ENCODE measurements around the gene CHRNE.

Gene CHRNE

DNA sequence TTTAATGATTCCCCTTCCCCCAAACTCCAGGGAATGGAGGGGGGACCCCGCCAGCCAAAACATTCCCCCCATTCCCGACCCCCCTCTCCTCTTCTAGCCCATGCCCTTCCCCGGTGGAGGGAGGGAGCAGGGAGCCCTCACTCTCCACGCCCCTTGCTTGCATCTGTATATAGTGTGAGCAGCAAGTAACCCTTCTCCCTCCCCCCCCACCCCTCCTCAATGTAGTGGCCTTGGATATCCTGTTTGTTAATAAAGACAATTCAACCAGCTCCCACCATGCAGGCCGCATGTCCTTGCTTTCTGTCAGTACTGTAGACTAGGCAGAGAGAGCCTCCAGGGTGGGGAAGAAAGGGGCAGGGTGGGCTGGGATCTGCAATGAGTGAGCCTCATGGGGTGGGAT lies 5.1 kb downstream of the CHRNE start:
- Histone ChIP-seq H3K27ac (no peak overlapping the region), H3K9me3 (ENCODE audit: low read depth, low read length) (no peaks in the 10 kb centered on the region), H3K36me3 (ENCODE audit: insufficient read depth, low read length) (peaks cover 19% of the 10 kb centered on the region; the same call in 1 of the 2 replicates), H3K4me3 (no peak overlapping the region), H3K9ac (ENCODE audit: insufficient read length) (no peak overlapping the region)
- DNase-seq (ENCODE audit: low read depth, low spot score) = no peak
- TF ChIP-seq FOXP2 (optimal IDR thresholded peaks at IDR 0.05; ENCODE audit: control extremely low read depth, extremely low read length, insufficient read depth) (no peak), EZH2 (IDR thresholded peaks at IDR 0.05) (no peak), POLR2AphosphoS5 (IDR thresholded peaks at IDR 0.05; ENCODE audit: borderline replicate concordance, low read depth, low read length) (no peak)

DNA sequence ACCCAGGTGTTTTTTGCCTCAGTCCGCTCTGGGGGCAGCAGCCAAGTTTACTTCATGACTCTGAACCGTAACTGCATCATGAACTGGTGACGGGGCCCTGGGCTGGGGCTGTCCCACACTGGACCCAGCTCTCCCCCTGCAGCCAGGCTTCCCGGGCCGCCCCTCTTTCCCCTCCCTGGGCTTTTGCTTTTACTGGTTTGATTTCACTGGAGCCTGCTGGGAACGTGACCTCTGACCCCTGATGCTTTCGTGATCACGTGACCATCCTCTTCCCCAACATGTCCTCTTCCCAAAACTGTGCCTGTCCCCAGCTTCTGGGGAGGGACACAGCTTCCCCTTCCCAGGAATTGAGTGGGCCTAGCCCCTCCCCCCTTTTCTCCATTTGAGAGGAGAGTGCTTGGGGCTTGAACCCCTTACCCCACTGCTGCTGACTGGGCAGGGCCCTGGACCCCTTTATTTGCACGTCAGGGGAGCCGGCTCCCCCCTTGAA lies 5.7 kb downstream of the CHRNE start:
- no peaks in the 10 kb centered on the region for H3K9me3 ChIP-seq (ENCODE audit: low read depth, low read length)
- H3K36me3 ChIP-seq (ENCODE audit: insufficient read depth, low read length) = peaks cover 19% of the 10 kb centered on the region; the same call in 1 of the 2 replicates
- no peak overlapping the region for H3K4me3 ChIP-seq
- H3K9ac ChIP-seq (ENCODE audit: insufficient read length) = no peak overlapping the region
- DNase-seq (ENCODE audit: low read depth, low spot score) = no peak
- TF ChIP-seq FOXP2 (optimal IDR thresholded peaks at IDR 0.05; ENCODE audit: control extremely low read depth, extremely low read length, insufficient read depth) (no peak), EZH2 (IDR thresholded peaks at IDR 0.05) (no peak), POLR2AphosphoS5 (IDR thresholded peaks at IDR 0.05; ENCODE audit: borderline replicate concordance, low read depth, low read length) (no peak)
- H3K27ac ChIP-seq = no peak overlapping the region

DNA sequence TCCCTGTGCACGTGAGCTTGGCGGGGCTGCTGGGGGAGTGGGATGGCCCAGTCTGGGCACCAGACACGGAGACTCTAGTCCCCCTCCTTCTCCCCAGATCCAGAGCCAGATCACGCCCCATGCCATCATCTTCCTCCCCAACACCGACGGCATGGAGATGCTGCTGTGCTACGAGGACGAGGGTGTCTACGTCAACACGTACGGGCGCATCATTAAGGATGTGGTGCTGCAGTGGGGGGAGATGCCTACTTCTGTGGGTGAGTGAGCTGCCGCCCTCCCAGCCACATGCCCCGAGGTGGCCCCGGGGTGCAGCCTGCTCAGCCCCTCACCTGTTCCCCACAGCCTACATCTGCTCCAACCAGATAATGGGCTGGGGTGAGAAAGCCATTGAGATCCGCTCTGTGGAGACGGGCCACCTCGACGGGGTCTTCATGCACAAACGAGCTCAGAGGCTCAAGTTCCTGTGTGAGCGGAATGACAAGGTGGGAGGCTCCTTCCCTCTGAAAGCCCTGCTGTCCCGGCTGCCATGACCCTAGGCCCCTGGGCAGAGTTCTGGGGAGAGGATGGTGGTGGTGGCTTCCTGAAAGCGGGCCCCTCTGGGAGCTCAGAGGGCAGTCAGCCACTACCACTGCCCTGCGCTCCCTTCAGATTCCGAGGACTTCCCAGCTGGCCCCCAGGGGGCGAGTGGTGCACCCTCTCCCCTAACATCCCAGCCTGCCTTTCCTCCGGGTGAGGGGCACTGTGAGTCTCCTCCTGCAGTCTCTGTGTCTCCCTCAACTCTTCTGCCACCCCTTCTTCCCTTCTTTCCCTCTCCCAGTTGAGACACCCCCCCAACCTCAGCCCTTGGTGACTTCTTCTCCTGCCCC lies 6.3 kb downstream of the CHRNE start:
- DNase-seq (ENCODE audit: low read depth, low spot score) = no peak
- no peak for TF ChIP-seq POLR2AphosphoS5 (IDR thresholded peaks at IDR 0.05; ENCODE audit: borderline replicate concordance, low read depth, low read length)
- no peak for TF ChIP-seq FOXP2 (optimal IDR thresholded peaks at IDR 0.05; ENCODE audit: control extremely low read depth, extremely low read length, insufficient read depth)
- TF ChIP-seq EZH2 (IDR thresholded peaks at IDR 0.05) = no peak
- H3K27ac ChIP-seq = no peak overlapping the region
- H3K36me3 ChIP-seq (ENCODE audit: insufficient read depth, low read length) = peaks cover 19% of the 10 kb centered on the region; the same call in 1 of the 2 replicates
- H3K9me3 ChIP-seq (ENCODE audit: low read depth, low read length) = no peaks in the 10 kb centered on the region
- H3K9ac ChIP-seq (ENCODE audit: insufficient read length) = no peak overlapping the region
- H3K4me3 ChIP-seq = no peak overlapping the region

DNA sequence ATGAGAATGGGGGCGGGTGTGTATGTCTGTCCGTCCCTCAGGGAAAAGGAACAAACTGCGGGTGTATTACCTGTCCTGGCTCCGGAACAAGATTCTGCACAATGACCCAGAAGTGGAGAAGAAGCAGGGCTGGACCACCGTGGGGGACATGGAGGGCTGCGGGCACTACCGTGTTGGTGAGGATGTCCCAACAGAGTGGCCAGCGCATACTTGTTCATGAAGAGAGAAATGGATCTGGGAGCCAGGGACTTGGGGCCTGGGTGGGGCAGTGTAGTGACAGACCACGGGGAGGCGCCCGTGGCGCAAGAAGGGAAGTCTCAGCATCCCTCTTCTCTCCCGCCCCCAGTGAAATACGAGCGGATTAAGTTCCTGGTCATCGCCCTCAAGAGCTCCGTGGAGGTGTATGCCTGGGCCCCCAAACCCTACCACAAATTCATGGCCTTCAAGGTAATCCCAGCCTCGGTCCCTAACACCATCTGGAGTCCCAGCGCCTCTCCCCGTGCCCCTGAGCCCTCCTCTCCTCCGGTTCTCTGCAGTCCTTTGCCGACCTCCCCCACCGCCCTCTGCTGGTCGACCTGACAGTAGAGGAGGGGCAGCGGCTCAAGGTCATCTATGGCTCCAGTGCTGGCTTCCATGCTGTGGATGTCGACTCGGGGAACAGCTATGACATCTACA lies 7.1 kb downstream of the CHRNE start:
- no peak overlapping the region for H3K27ac ChIP-seq
- H3K36me3 ChIP-seq (ENCODE audit: insufficient read depth, low read length) = peaks cover 24% of the 10 kb centered on the region; the same call in 1 of the 2 replicates
- no peak for TF ChIP-seq POLR2AphosphoS5 (IDR thresholded peaks at IDR 0.05; ENCODE audit: borderline replicate concordance, low read depth, low read length)
- TF ChIP-seq EZH2 (IDR thresholded peaks at IDR 0.05) = no peak
- no peak for TF ChIP-seq FOXP2 (optimal IDR thresholded peaks at IDR 0.05; ENCODE audit: control extremely low read depth, extremely low read length, insufficient read depth)
- no peak overlapping the region for H3K9ac ChIP-seq (ENCODE audit: insufficient read length)
- no peaks in the 10 kb centered on the region for H3K9me3 ChIP-seq (ENCODE audit: low read depth, low read length)
- H3K4me3 ChIP-seq = no peak overlapping the region
- no peak for DNase-seq (ENCODE audit: low read depth, low spot score)

DNA sequence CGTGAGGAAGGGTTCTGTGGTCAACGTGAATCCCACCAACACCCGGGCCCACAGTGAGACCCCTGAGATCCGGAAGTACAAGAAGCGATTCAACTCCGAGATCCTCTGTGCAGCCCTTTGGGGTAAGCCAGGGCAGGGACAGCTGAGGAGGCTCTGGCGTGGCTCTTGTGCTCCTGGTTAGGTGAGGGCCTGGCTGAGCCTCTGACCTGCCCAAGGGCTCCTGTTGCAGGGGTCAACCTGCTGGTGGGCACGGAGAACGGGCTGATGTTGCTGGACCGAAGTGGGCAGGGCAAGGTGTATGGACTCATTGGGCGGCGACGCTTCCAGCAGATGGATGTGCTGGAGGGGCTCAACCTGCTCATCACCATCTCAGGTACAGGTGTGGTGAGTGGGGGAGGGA lies 7.8 kb downstream of the CHRNE start:
- Histone ChIP-seq H3K27ac (no peak overlapping the region), H3K9ac (ENCODE audit: insufficient read length) (no peak overlapping the region), H3K36me3 (ENCODE audit: insufficient read depth, low read length) (peaks cover 29% of the 10 kb centered on the region; the same call in 1 of the 2 replicates), H3K4me3 (no peak overlapping the region), H3K9me3 (ENCODE audit: low read depth, low read length) (no peaks in the 10 kb centered on the region)
- no peak for TF ChIP-seq EZH2 (IDR thresholded peaks at IDR 0.05)
- DNase-seq (ENCODE audit: low read depth, low spot score) = no peak

DNA sequence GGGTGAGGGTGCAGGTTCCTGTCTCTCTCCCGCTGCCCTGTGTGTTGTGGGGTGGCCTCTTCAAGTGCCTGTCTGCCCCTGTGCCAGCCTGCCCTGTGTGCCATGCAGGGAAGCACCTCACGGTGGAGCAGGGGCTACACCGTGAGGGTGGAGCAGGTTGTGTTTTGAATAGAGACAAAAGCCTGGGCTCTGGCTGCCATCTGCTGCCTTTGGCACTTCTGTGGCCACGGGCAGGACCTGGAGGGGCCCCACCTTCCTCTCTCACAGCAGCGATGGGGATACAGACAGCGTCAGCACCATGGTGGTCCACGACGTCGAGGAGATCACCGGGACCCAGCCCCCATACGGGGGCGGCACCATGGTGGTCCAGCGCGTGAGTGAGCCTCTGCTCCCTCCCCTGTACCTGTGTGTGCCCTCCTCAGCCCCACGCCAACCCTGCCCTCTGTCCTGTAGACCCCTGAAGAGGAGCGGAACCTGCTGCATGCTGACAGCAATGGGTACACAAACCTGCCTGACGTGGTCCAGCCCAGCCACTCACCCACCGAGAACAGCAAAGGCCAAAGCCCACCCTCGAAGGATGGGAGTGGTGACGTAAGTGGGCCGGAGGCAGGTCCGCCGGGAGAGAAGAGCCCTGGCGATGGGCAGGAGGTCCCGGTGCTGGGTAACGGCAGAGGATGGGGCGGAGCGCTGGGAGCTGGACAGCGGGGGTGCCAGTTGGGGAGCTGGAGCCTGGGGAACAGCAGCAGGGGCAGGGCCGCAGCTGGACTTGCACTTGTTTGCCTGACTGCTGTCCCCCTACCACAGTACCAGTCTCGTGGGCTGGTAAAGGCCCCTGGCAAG lies 9.0 kb downstream of the CHRNE start:
- Histone ChIP-seq H3K27ac (no peak overlapping the region), H3K9ac (ENCODE audit: insufficient read length) (no peak overlapping the region), H3K4me3 (no peak overlapping the region), H3K9me3 (ENCODE audit: low read depth, low read length) (no peaks in the 10 kb centered on the region), H3K36me3 (ENCODE audit: insufficient read depth, low read length) (peaks cover 29% of the 10 kb centered on the region; the same call in 1 of the 2 replicates)
- DNase-seq (ENCODE audit: low read depth, low spot score) = no peak
- TF ChIP-seq FOXP2 (optimal IDR thresholded peaks at IDR 0.05; ENCODE audit: control extremely low read depth, extremely low read length, insufficient read depth) = no peak
- no peak for TF ChIP-seq EZH2 (IDR thresholded peaks at IDR 0.05)
- TF ChIP-seq POLR2AphosphoS5 (IDR thresholded peaks at IDR 0.05; ENCODE audit: borderline replicate concordance, low read depth, low read length) = no peak

DNA sequence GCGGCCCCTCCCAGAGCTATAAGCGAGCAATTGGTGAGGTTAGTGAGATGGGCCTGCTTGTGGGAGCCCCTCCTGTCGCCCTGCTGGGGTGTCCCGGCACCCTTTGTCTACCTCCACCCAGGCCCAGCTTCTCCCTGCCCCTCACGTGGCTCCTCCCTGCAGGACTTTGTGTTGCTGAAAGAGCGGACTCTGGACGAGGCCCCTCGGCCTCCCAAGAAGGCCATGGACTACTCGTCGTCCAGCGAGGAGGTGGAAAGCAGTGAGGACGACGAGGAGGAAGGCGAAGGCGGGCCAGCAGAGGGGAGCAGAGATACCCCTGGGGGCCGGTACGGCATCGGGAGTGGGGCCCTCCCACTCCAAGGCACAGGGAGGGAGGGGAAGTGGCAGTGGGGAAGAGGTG lies 9.6 kb downstream of the CHRNE start:
- no peak overlapping the region for H3K27ac ChIP-seq
- no peaks in the 10 kb centered on the region for H3K9me3 ChIP-seq (ENCODE audit: low read depth, low read length)
- H3K9ac ChIP-seq (ENCODE audit: insufficient read length) = no peak overlapping the region
- no peak overlapping the region for H3K4me3 ChIP-seq
- DNase-seq (ENCODE audit: low read depth, low spot score) = no peak
- H3K36me3 ChIP-seq (ENCODE audit: insufficient read depth, low read length) = peaks cover 29% of the 10 kb centered on the region; the same call in 1 of the 2 replicates
- TF ChIP-seq POLR2AphosphoS5 (IDR thresholded peaks at IDR 0.05; ENCODE audit: borderline replicate concordance, low read depth, low read length) = no peak
- TF ChIP-seq FOXP2 (optimal IDR thresholded peaks at IDR 0.05; ENCODE audit: control extremely low read depth, extremely low read length, insufficient read depth) = no peak
- TF ChIP-seq EZH2 (IDR thresholded peaks at IDR 0.05) = no peak
